HEK293 (cell line): ENCODE results near the gene ARHGAP32.

Source experiments
- CTCF ChIA-PET: fragments of 350-600 bp; formaldehyde crosslinking; extraction: SDS; loops from one replicate; lab custom pipeline; 2021; ENCODE audit warnings: antibody characterized with exemption; lab: Yijun Ruan, JAX
- POLR2A ChIA-PET: fragments of 300-600 bp; formaldehyde crosslinking; extraction: SDS; loops from one replicate; lab custom pipeline; 2020; ENCODE audit warnings: antibody characterized with exemption, inconsistent platforms; lab: Yijun Ruan, JAX
- H3K27ac ChIP-seq: fragments of 200-500 bp; sonication (Bioruptor generic); 2 replicates; pipeline ENCODE4 v1.5.1; 2014; ENCODE audit warnings: low read depth, low read length, control low read depth, inconsistent platforms; ENCODE audit errors: extremely low read depth
- H3K36me3 ChIP-seq, 2 experiments: fragments of 200-500 bp in 1 of 2; sonication (Bioruptor generic) in 1 of 2; 1 replicate in 1 of 2; 2 replicates in 1 of 2; pipeline ENCODE4 v1.5.1; 2014 to 2017; ENCODE audit warnings: inconsistent platforms in 2 of 2, low read length in 2 of 2; ENCODE audit not compliant: control insufficient read depth in 2 of 2, insufficient read depth in 1 of 2
- H3K4me1 ChIP-seq: fragments of 200-500 bp; sonication (Bioruptor generic); 2 replicates; pipeline ENCODE4 v1.5.1; 2014; ENCODE audit warnings: mild to moderate bottlenecking, low read length, inconsistent platforms; ENCODE audit not compliant: control insufficient read depth, insufficient read depth
- H3K4me3 ChIP-seq: 2 replicates; pipeline ENCODE4 v1.5.1; 2011; ENCODE audit warnings: low read depth, mild to moderate bottlenecking, control low read depth, low read length, moderate library complexity
- H3K9me3 ChIP-seq: fragments of 200-500 bp; sonication (Bioruptor generic); 2 replicates; pipeline ENCODE4 v1.5.1; 2014; ENCODE audit warnings: low read depth, low read length, inconsistent platforms; ENCODE audit not compliant: control insufficient read depth, insufficient read depth
- ATF2 ChIP-seq: fragments of 450-650 bp; formaldehyde crosslinking; IDR thresholded peaks from 2 replicates; pipeline ENCODE4 v1.5.1; 2016; ENCODE audit warnings: missing biosample characterization, missing genetic modification characterization, low read depth
- BCL11B ChIP-seq: fragments of 450-650 bp; formaldehyde crosslinking; IDR thresholded peaks from 2 replicates; pipeline ENCODE4 v1.5.1; 2016; ENCODE audit warnings: low read depth, missing biosample characterization, missing genetic modification characterization
- KLF8 ChIP-seq: fragments of 450-650 bp; formaldehyde crosslinking; IDR thresholded peaks from 2 replicates; pipeline ENCODE4 v1.5.1; 2016; ENCODE audit warnings: missing biosample characterization, missing genetic modification characterization
- SETDB1 ChIP-seq: IDR thresholded peaks from one replicate; pipeline ENCODE4 v1.6.1; 2017; ENCODE audit warnings: mild to moderate bottlenecking, low read length, moderate library complexity, mixed read lengths; ENCODE audit not compliant: insufficient read length
- TRIM28 ChIP-seq: IDR thresholded peaks from 2 replicates; pipeline ENCODE4 v1.6.1; 2011; ENCODE audit warnings: low read length, control low read depth, borderline replicate concordance
- ZBTB17 ChIP-seq: fragments of 450-650 bp; formaldehyde crosslinking; IDR thresholded peaks from 2 replicates; pipeline ENCODE4 v1.5.1; 2016; ENCODE audit warnings: missing biosample characterization, missing genetic modification characterization
- ZBTB20 ChIP-seq: fragments of 450-650 bp; formaldehyde crosslinking; IDR thresholded peaks from 2 replicates; pipeline ENCODE4 v1.5.1; 2016; ENCODE audit warnings: missing biosample characterization, missing genetic modification characterization
- ZIC2 ChIP-seq: fragments of 450-650 bp; formaldehyde crosslinking; IDR thresholded peaks from 2 replicates; pipeline ENCODE4 v1.5.1; 2016; ENCODE audit warnings: missing biosample characterization, missing genetic modification characterization
- ZNF112 ChIP-seq: fragments of 450-650 bp; formaldehyde crosslinking; IDR thresholded peaks from 2 replicates; pipeline ENCODE4 v1.5.0; 2017; ENCODE audit warnings: missing biosample characterization, missing genetic modification characterization
- ZNF140 ChIP-seq: fragments of 450-650 bp; formaldehyde crosslinking; IDR thresholded peaks from 2 replicates; pipeline ENCODE4 v1.5.1; 2016; ENCODE audit warnings: missing biosample characterization, missing genetic modification characterization
- ZNF24 ChIP-seq: fragments of 450-650 bp; formaldehyde crosslinking; IDR thresholded peaks from 2 replicates; pipeline ENCODE4 v1.5.1; 2016; ENCODE audit warnings: missing biosample characterization, missing genetic modification characterization
- ZNF280D ChIP-seq: fragments of 450-650 bp; formaldehyde crosslinking; IDR thresholded peaks from 2 replicates; pipeline ENCODE4 v1.5.1; 2016; ENCODE audit warnings: missing biosample characterization, missing genetic modification characterization
- ZNF449 ChIP-seq: fragments of 450-650 bp; formaldehyde crosslinking; IDR thresholded peaks from 2 replicates; pipeline ENCODE4 v1.5.1; 2017; ENCODE audit warnings: missing biosample characterization, mild to moderate bottlenecking, missing genetic modification characterization, moderate library complexity
- ZNF521 ChIP-seq: fragments of 450-650 bp; formaldehyde crosslinking; IDR thresholded peaks from 2 replicates; pipeline ENCODE4 v1.5.1; 2017; ENCODE audit warnings: missing biosample characterization, mild to moderate bottlenecking, missing genetic modification characterization
- ZNF529 ChIP-seq: fragments of 450-650 bp; formaldehyde crosslinking; IDR thresholded peaks from 2 replicates; pipeline ENCODE4 v1.5.1; 2017; ENCODE audit warnings: missing genetic modification characterization, missing biosample characterization; ENCODE audit not compliant: insufficient replicate concordance
- ZNF558 ChIP-seq: fragments of 450-650 bp; formaldehyde crosslinking; IDR thresholded peaks from 2 replicates; pipeline ENCODE4 v1.5.1; 2016; ENCODE audit warnings: missing biosample characterization, missing genetic modification characterization
- ZNF623 ChIP-seq: fragments of 450-650 bp; formaldehyde crosslinking; IDR thresholded peaks from 2 replicates; pipeline ENCODE4 v1.5.1; 2016; ENCODE audit warnings: missing biosample characterization, missing genetic modification characterization
- ZNF660 ChIP-seq: fragments of 450-650 bp; IDR thresholded peaks from 2 replicates; pipeline ENCODE4 v1.5.1; 2018; ENCODE audit warnings: missing biosample characterization, mild to moderate bottlenecking, missing genetic modification characterization
- ZNF704 ChIP-seq: fragments of 450-650 bp; formaldehyde crosslinking; IDR thresholded peaks from 2 replicates; pipeline ENCODE4 v1.5.1; 2016; ENCODE audit warnings: missing biosample characterization, missing genetic modification characterization
- ZNF791 ChIP-seq: fragments of 450-650 bp; formaldehyde crosslinking; IDR thresholded peaks from 2 replicates; pipeline ENCODE4 v1.5.1; 2016; ENCODE audit warnings: missing biosample characterization, missing genetic modification characterization
- ZNF843 ChIP-seq: fragments of 450-650 bp; formaldehyde crosslinking; IDR thresholded peaks from 2 replicates; pipeline ENCODE4 v1.5.1; 2016; ENCODE audit warnings: missing biosample characterization, missing genetic modification characterization
- ZXDB ChIP-seq: fragments of 450-650 bp; formaldehyde crosslinking; IDR thresholded peaks from 2 replicates; pipeline ENCODE4 v1.5.1; 2016; ENCODE audit warnings: missing biosample characterization, missing genetic modification characterization

The ARHGAP32 gene

GRCh38 chr11:129012880-129013279, 179.2 kb downstream of the ARHGAP32 start:
- no peaks in the 10 kb centered on the region for H3K36me3 ChIP-seq
- H3K27ac ChIP-seq = no peak overlapping the region
- H3K4me1 ChIP-seq = no peaks in the 10 kb centered on the region
- CTCF ChIA-PET = interaction anchor here (1.0 kb wide), 1 partner anchor 20 kb away, joined by 3 read pairs; no protein-coding TSS in a partner anchor
- H3K9me3 ChIP-seq = no peaks in the 10 kb centered on the region
- POLR2A ChIA-PET = no interaction called here
- H3K4me3 ChIP-seq = no peak overlapping the region
- TF ChIP-seq BCL11B = no peak
- no peak for TF ChIP-seq ZNF24 (tag by site-specific recombination)
- no peak for TF ChIP-seq ZNF623

- Histone ChIP-seq H3K4me1 (no peaks in the 10 kb centered on the region), H3K36me3 (no peaks in the 10 kb centered on the region), H3K27ac (no peak overlapping the region), H3K9me3 (no peaks in the 10 kb centered on the region), H3K4me3 (no peak overlapping the region)
- CTCF ChIA-PET = no interaction called here
- POLR2A ChIA-PET = no interaction called here
- no peak for TF ChIP-seq ZNF704 (tag by site-specific recombination)
- no peak for TF ChIP-seq ZNF521
- TF ChIP-seq ZIC2 = no peak
- no peak for TF ChIP-seq ZNF449 (tag by site-specific recombination)
- no peak for TF ChIP-seq ZNF660 (tag by site-specific recombination)
- TF ChIP-seq ZNF558 (tag by site-specific recombination) = no peak
- no peak for TF ChIP-seq ZNF280D (tag by site-specific recombination)
- TF ChIP-seq TRIM28 = no peak
- TF ChIP-seq ZXDB = no peak
- no peak for TF ChIP-seq ZBTB17 (tag by site-specific recombination)
- TF ChIP-seq ZNF529 (tag by site-specific recombination) = no peak
- no peak for TF ChIP-seq ZNF140 (tag by site-specific recombination)
- no peak for TF ChIP-seq ZBTB20
- TF ChIP-seq ATF2 (tag by site-specific recombination) = no peak
- TF ChIP-seq ZNF791 (tag by site-specific recombination) = no peak
- TF ChIP-seq ZNF843 (tag by site-specific recombination) = no peak
- TF ChIP-seq SETDB1 = no peak
- TF ChIP-seq KLF8 = no peak
- TF ChIP-seq ZNF112 (tag by site-specific recombination) = no peak
Observed at GRCh38 chr11:129006161-129006560, 186.0 kb downstream of the ARHGAP32 start.
